ENCODE results near the gene ARNT2. TPM values are rescaled to one million over a fixed set of nuclear protein-coding genes. Genes with fewer than 3 reads are reported as not detected.

Gene ARNT2
- total RNA-seq, 1 donor from 2014 or later: 21.6 TPM

DNA sequence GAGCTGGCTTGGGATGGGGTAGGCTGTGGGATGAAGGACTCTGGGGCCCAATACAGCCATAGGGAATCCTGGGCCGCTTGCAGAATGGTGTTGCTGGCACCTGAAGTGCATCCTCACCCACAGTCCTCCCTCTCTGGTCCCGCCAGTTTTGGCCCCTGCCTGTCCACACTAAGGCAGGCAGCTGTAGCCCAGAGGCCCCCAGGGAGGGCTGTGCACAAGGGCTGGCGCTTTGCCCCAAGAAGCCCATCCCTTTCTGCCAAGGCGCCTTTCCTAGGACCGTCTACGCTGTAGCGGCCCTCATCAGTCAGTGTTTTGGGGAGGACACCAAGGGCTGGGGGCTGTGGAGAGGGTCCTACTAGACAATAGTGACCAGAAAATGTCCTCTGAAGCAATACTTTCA, 174.7 kb downstream of the ARNT2 start:
- Histone ChIP-seq H3K36me3 (ENCODE audit: control insufficient read depth, insufficient read depth, low read length) (peaks cover 1% of the 10 kb centered on the region), H3K4me3 (ENCODE audit: low read depth, low read length) (no peak overlapping the region), H3K27me3 (ENCODE audit: control insufficient read depth, insufficient read depth, low read length) (no peaks in the 10 kb centered on the region)
- DNase-seq (ENCODE audit: low read depth): no peak
- TF ChIP-seq, protein P1, sequence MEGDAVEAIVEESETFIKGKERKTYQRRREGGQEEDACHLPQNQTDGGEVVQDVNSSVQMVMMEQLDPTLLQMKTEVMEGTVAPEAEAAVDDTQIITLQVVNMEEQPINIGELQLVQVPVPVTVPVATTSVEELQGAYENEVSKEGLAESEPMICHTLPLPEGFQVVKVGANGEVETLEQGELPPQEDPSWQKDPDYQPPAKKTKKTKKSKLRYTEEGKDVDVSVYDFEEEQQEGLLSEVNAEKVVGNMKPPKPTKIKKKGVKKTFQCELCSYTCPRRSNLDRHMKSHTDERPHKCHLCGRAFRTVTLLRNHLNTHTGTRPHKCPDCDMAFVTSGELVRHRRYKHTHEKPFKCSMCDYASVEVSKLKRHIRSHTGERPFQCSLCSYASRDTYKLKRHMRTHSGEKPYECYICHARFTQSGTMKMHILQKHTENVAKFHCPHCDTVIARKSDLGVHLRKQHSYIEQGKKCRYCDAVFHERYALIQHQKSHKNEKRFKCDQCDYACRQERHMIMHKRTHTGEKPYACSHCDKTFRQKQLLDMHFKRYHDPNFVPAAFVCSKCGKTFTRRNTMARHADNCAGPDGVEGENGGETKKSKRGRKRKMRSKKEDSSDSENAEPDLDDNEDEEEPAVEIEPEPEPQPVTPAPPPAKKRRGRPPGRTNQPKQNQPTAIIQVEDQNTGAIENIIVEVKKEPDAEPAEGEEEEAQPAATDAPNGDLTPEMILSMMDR (IDR thresholded peaks at IDR 0.05; ENCODE audit: insufficient read depth, low read length, poor library complexity, severe bottlenecking): no peak

DNA sequence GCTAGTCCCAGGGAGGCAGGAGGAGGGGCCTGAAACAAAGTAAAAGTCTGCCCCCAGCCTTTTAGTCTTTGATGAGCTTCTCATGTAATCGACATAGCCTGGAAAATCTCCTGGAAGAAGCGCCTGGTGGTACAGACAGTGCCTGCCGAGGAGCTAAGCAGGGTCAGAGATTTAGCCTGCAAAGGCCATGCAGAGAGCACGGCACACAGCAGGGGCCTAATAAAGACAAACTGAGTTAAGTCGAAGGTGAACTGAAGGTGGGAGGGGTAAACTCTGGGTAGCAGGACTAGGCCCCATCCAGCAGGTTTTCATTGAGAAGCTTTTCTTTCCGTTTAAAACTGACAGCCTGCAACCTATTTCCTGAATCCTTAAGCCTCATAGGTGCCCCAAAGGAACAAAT, 175.4 kb downstream of the ARNT2 start:
- no peaks in the 10 kb centered on the region for H3K27me3 ChIP-seq (ENCODE audit: control insufficient read depth, insufficient read depth, low read length)
- TF ChIP-seq, protein P1 (IDR thresholded peaks at IDR 0.05; ENCODE audit: insufficient read depth, low read length, poor library complexity, severe bottlenecking): no peak
- no peak overlapping the region for H3K4me3 ChIP-seq (ENCODE audit: low read depth, low read length)
- peaks cover 1% of the 10 kb centered on the region for H3K36me3 ChIP-seq (ENCODE audit: control insufficient read depth, insufficient read depth, low read length)
- no peak for DNase-seq (ENCODE audit: low read depth)

DNA sequence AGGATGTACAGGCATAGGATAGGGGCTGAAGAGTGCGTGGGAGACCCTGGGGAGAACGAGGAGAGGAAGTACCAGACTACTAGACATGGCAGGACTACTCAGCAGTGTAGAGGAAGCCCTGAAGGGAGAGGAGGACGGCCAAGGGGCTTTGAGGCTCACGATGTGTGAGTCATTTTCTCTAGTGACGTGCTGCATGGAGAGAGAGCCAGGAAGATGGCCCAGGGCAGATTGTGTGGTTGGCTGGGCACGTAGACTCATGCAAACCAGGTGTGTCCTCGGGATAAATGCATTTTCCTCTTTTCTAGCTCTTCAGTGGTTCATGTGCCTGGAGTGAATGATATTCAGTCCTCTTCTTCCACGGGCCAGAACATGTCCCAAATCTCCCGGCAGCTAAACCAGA, 175.9 kb downstream of the ARNT2 start:
- no peak for DNase-seq (ENCODE audit: low read depth)
- Histone ChIP-seq H3K27me3 (ENCODE audit: control insufficient read depth, insufficient read depth, low read length) (no peaks in the 10 kb centered on the region), H3K36me3 (ENCODE audit: control insufficient read depth, insufficient read depth, low read length) (peaks cover 1% of the 10 kb centered on the region), H3K4me3 (ENCODE audit: low read depth, low read length) (no peak overlapping the region)
- TF ChIP-seq, protein P1 (IDR thresholded peaks at IDR 0.05; ENCODE audit: insufficient read depth, low read length, poor library complexity, severe bottlenecking): no peak

DNA sequence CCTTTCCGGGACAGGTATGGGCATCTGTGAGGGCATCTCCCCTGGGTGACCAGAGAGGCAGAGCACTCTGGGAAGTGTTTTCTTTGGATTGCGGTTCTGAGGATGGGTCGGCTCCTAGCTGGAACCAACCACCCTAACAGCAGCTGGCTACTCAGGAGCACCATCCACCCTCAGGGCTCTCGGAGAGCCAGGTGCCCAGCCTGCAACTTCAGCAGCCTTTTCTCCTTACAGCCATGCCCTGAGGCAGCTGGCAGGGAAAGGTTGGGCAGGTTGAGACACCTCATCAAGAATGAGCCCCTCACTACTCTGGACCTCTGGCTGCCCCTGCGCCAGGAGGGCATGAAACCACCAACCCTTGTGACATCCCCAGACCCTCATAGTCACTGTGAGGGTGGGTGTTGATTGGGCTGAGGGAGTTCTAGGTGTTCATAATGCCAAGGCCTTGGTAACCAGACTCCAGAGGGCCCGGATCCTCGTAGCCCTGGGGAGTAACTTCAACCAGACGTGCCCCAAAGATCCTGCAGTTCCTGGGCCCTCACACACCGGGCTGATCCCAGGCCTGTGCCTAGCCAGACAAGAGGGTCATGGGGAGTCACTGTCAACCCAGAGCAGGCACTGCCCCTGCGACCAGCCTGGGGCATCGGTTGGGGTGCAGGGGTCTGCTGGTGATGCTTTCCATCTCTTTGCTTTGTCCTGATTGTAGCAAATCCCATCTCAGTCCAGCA, 176.5 kb downstream of the ARNT2 start:
- Histone ChIP-seq H3K27me3 (ENCODE audit: control insufficient read depth, insufficient read depth, low read length) (no peaks in the 10 kb centered on the region), H3K4me3 (ENCODE audit: low read depth, low read length) (no peak overlapping the region), H3K36me3 (ENCODE audit: control insufficient read depth, insufficient read depth, low read length) (peaks cover 1% of the 10 kb centered on the region)
- no peak for DNase-seq (ENCODE audit: low read depth)
- TF ChIP-seq, protein P1 (IDR thresholded peaks at IDR 0.05; ENCODE audit: insufficient read depth, low read length, poor library complexity, severe bottlenecking): no peak

DNA sequence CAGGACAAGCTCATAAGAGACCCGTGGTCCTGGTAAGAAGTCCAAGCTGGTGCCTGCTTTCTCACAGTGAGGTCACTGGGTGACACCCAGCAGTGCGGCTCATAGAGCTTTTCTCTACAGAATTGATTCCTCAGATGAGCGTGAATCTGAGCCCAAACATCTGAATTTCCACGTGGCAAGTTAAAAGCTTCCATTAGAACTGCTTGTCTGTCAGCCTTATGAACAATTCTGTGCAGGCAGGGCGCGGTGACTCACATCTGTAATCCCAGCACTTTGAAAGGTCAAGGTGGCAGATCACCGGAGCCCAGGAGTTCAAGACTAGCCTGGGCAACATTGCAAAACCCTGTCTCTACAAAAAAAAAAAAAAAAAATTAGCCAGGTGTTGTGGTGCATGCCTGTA, 177.8 kb downstream of the ARNT2 start:
- Histone ChIP-seq H3K27me3 (ENCODE audit: control insufficient read depth, insufficient read depth, low read length) (no peaks in the 10 kb centered on the region), H3K4me3 (ENCODE audit: low read depth, low read length) (no peak overlapping the region), H3K36me3 (ENCODE audit: control insufficient read depth, insufficient read depth, low read length) (peaks cover 1% of the 10 kb centered on the region)
- no peak for DNase-seq (ENCODE audit: low read depth)
- TF ChIP-seq, protein P1 (IDR thresholded peaks at IDR 0.05; ENCODE audit: insufficient read depth, low read length, poor library complexity, severe bottlenecking): no peak
